Dedifferentiated amniotic fluid mesenchymal stem cell (primary cell): ENCODE results near the gene LAIR1.
"Not testable (repeated sequence)": the region's sequence is repeated elsewhere in the genome, so short reads cannot be mapped to it uniquely, and the experiment has no call there.

Experiments
- DNase-seq: peaks from one replicate; pipeline ENCODE4 v3.0.0-alpha.2; 2016; ENCODE audit errors: extremely low spot score

LAIR1 gene, protein sequence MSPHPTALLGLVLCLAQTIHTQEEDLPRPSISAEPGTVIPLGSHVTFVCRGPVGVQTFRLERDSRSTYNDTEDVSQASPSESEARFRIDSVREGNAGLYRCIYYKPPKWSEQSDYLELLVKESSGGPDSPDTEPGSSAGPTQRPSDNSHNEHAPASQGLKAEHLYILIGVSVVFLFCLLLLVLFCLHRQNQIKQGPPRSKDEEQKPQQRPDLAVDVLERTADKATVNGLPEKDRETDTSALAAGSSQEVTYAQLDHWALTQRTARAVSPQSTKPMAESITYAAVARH

DNA sequence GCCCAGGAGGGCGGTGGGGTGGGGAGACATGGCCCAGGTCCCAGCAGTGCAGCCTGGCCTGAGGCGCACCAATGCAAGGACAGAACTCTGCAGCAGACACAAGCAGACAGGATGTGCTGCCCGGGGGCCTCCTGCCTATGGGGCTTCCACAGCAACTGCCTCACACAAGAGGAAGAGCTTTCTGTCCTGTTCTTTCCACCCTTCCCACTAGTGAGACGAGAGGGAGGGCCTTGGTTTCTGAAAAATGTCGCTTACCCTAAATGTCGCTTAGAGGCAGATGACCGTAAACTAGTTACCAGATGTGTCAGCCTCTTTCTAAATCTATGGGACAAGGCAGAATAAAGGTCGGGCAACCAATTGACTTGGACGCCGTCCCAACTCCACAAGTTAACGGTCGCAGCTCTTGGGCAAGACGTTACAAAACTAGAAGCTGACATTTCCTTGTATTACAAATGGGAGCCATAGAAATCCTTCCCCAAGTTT lies at the start of gene LAIR1:
Gene LAIR1, minus strand, starts transcription at position 157 of the 483 bp plus-strand sequence. Its CDS starts 127 bp downstream, at position 30.
- DNase-seq = no peak

DNA sequence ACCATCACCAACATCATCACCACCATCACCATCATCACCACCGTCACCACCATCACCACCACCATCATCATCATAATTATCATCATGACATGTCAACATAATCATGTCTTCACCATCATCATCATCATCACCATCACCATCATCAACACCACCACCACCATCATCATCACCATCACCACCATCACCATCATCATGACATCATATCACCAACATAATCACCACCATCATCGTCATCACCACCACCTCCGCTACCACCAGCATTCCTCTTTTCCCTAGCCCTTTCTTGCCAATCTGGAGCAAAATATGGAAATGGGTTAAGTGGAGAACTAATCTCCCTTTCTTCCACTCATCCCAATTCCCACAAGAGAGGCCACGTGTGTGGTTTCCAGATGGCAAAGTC lies 49.4 kb upstream of the LAIR1 start:
- DNase-seq = no peak

DNA sequence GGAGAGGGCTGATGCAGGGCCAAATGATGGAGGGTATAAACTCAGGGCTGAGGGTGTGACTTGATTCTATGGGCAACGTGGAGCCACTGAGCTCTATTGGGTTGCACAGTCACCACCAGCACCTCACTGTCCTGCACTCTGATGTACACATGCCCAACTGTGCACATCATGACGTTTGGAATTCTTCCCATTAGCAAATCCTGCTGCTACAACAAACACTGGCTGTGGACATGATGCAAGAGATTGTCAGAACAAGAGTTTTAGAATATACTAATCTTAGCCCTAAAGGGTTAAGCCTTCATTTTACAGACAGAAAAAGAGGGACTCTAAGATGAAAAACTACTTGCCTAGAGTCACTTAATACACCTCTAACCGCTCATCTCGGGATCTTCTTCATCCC lies 48.1 kb upstream of the LAIR1 start:
- DNase-seq = no peak

DNA sequence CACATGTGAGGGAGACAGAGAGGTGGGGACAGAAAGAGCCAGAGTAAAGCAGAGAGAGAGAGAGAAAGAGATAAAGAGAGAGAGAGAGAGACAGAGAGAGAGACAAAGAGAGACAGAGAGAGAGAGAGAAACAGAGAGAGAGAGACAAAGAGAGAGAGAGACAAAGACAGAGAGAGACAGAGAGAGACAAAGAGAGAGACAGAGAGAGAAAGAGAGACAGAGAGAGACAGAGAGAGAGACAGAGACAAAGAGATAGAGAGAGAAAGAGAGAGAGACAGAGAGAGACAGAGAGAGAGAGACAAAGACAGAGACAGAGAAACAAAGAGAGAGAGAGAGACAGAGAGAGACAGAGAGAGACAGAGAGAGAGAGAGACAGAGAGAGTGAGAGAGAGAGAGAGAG lies 46.3 kb upstream of the LAIR1 start:
- DNase-seq = no peak

DNA sequence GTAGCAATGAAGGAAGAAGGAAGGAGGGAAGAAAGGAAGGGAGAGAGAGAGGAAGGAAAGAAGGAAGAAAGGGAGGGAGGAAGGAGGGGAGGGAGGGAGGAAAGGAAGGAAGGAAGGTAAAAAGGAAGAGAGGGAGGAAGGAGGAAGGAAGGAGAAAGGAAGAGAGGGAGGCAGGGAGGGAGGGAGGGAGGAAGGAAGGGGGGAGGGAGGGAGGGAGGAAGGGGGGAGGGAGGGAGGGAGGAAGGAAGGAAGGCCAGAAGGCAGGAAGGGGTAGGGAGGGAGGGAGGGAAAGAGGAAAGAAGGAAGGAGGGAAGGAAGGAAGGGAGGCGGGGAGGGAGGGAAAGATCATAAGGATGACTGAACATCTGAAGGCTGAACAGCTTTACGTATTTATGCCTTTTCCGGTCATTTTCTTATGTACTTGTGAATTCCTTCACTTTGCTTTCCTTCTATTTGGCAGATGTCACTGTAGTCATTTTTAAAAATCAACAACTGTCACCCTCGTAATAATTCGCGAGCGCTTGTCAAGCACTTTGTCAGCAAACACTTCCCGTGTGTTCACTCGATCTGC lies 43.8 kb upstream of the LAIR1 start:
- no peak for DNase-seq

DNA sequence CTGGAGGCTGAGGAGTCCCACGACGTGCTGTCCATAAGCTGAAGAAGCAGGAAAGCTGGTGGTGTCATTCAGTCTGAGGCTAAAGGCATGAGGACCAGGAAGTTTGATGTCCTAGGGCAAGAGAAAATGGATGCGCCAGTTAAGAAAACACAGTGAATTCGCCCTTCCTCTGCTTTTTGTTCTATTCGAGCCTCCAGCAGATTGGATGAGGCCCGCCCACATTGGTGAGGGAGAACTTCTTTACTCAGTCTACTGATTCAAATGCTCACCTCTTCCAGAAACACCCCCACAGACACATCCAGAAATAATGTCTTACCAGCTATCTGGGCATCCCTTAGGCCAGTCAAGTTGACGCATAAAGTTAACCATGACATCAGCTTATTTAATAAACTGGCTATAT lies 43.0 kb upstream of the LAIR1 start:
- no peak for DNase-seq

DNA sequence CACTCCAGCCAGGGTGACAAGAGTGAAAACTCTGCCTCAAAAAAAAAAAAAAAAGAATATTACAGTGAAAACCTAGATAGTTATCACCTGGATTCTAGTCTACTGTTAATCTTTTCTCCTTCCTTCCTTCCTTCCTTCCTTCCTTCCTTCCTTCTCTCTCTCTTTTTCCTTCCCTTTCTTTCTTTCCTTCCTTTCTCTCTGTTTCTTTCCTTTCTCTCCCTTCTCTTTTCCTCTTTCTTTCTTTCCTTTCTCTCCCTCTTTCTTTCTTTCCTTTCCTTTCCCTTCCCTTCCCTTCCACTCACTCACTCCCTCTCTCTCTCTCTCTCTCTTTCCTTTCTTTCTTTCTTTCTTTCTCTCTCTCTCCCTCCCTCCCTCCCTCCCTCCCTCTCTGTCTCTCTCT lies 40.9 kb upstream of the LAIR1 start:
- no peak for DNase-seq

DNA sequence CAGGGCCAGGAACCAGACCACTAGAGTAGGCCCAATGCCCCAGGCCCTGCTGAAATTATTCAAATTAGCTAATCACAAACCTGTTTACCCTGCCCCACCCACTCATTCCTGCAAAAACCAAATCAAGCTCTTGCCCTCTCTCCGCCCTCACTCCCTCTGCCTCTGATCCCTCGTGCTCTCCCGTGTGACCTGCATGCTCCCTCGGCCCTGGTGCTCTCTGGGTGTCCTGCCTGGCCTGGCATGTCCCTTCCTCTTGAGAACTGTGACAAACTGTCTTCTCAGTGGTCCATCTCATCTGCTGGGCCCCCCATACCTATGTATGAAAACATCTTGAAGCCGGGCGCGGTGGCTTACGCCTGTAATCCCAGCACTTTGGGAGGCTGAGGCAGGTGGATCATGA lies 38.3 kb upstream of the LAIR1 start:
- no peak for DNase-seq

DNA sequence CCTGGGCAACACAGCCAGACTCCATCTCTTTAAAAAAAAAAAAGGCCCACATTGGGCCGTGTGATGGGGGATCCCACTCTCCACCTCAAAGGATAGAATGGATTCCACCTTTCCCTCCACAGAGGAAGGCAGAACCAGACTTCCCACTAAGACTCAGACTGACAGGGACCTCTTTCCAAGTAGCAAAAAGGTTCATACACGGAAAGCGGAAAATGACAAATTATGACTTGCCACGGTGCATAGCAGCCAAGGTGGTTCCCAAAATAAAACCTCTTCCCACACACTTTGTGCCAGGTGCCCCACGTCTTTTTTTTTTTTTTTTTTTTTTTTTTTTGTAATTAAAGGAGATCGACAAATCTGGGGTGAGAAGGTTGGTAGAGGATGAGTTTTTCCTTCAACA lies 36.2 kb upstream of the LAIR1 start:
- no peak for DNase-seq

DNA sequence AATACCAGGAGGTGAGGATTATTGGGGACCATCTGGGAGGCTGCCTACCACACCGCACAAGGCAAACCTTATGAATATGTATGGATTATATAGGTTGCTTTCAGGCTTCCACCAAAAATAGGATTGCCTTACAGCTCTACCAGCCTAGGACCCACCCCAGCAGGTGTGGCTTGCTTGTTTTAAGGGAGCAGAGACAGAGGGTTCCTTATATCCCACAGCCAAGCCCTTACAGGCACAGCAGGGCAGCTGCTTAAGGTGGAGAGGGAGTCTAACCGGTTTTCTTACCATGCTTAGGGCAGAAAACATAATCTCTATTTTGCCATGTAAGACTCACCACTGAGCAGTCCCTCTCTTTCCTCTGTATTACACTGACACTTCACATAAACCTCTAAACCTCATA lies 34.5 kb upstream of the LAIR1 start:
- no peak for DNase-seq

DNA sequence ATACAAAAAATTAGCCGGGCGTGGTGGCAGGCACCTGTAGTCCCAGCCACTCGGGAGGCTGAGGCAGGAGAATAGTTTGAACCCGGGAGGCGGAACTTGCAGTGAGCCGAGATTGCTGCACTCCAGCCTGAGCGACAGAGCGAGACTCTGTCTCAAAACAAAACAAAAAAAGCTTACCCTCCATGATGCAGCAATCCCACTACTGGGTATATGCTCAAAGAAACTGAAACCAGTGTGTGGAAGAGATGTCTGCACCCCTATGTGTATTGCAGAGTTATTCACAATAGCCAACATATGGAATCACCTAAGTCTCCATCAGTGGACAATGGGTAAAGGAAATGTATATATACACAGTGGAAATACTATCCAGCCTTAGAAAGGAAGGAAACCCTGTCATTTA lies 31.0 kb upstream of the LAIR1 start:
- no peak for DNase-seq

DNA sequence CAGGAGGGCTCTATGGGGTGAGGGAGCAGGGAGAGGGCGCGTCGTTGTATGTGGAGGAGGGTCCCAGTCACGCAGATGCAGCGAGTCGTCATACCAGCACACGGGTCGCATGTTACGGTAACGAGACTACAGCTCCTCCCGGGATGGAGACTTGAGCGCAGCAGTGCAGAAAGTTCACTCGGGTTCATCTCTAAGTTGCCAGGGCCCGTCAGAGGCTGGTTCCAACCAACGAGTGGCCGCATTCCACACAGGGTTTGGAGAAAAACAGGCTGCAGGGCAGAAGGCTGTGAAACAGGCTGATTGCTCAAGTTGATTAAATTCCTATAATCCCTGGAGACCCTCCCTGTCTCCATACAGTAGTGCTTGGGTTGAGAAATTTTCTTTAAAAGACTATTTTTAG lies 28.6 kb upstream of the LAIR1 start:
- no peak for DNase-seq

DNA sequence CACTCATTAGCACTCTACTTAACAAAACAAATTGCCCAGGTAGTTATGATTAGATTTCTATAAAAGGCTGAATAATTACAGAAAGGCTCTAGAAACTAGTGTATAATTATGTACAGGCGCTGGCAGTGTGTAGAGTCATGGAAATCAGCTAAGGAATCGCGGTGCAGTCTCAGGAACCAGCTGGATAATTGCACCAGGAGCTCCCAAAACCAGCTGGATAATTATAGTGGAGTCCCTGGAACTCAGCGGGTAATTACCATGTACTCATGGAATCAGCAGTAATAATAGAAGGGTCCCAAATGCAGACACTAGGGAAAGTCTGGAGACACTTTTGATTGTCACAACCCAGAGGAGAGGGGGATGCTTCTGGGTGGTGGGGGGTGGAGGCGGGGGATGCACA lies 27.4 kb upstream of the LAIR1 start:
- DNase-seq = no peak

DNA sequence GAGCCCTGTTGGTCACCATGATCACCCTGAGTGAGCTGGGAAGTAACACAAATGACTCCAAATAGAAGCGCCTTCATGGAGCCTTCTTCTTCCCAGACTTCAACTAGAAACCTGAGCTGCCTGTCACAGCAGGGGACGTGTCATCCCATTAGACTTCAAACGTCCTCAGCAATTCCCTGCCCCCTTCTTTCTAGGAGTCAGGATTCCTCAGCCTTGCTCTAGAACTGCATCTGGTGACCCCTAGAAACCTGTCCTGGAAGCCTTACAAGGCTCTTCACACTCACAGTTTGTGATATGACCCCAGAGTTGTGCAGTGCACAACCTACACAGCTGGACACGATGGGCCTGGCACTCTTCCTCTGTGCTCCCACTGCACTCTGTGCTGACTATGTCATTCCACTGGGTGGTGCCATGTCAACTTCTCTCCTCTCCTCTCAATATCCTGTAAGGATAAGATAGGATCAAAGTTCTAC lies 26.9 kb upstream of the LAIR1 start:
- DNase-seq = no peak

DNA sequence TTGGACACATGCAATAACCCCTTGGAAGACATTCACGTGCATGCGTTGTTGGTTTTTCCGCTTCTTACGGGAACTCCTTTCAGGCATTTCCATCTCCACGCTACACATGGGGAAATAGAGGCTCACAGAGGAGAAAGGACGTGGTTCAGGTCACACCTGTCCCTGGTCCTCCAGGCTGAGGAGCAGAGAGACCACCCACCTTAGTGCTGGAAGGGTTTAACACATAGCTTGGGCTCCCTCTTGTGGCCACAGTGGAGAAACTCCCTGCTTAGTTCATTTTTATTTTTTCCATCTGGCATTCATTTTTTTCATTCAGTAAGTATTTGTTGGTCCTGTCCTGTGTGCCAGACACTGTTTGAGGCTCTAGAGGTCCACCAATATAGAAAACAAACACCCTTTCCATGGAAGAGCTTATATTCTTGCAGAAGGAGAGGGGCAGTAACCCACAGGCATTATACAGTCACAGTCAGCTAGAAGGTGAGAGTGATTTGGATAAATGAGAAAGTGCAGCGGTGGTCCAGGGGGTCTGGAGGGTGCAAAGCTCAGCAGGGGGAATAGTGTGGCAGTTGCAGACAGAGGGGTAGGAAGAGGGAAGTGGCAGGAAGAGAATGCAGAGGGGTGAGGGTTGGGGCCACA lies 26.3 kb upstream of the LAIR1 start:
- peak; percentile 48 for DNase-seq

DNA sequence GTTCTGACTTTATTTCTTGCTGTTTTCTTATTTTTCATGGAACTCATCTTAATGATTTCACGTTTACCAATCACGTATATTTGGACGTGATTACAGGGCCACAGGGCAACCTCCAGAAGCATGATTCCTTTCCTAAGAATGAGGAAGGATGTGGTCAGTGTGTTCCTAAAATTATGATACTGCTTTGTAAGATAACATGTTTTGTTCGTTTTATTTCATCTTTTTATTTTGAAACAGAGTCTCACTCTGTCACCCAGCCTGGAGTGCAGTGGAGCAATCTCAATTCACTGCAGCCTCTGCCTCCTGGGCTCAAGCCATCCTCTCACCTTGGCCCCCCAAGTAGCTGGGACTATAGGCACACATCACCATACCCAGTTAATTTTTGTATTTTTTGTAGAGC lies 24.8 kb upstream of the LAIR1 start:
- DNase-seq = no peak

DNA sequence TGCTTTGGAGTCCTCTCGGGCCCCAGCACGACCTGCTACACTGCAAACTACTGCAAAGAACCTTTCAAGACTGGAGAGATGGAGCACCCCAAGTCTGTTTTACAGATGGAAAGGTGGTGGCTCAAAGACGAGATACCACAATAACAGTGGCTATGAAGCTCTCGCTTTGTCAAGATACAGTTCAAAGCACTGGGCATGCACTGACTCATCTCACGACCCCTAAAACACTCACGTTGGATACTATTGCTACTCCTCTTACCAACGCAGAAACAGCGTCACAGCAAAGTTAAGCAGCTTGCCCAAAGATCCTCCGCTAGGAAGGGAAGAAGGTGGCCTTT lies 24.0 kb upstream of the LAIR1 start:
- DNase-seq = no peak

DNA sequence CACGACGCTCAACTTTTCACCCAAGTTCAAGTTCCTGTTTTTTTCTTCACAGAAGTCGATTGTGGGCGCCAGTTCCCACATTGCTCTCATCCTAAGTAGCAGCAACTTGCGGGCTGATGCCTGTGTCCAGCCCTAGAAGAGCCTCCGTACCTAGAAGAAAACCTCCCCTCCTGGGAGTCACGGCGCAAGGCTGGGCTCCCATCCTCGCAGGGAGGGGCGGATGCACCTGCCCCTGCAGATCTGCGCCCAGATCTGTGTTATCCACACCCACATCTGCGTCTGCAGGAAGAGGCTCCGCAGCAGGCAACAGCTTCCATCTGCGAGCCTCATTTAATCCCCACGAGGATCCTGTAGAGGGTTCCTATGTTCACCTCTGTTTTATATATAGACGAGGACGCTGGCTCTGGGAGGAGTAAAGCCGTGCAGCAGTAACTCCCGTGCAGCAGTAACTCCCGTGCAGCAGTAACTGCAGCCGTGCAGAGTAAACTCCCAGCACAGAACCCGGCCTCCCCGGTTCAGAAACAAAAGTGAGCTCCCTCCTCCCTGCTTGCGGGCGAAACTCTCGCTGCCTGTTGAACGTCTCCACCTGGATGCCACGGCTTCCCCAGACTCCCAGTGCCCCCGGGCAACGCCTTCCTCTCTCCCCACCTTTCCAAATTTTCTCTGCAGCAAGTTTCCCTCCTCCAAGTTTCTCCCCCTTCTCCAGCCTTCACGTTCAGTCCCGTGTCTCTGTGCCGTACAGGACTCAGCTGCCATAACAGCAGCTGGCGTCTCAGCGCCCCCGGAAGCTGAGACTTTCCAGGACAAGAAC lies 23.5 kb upstream of the LAIR1 start:
- DNase-seq = no peak

DNA sequence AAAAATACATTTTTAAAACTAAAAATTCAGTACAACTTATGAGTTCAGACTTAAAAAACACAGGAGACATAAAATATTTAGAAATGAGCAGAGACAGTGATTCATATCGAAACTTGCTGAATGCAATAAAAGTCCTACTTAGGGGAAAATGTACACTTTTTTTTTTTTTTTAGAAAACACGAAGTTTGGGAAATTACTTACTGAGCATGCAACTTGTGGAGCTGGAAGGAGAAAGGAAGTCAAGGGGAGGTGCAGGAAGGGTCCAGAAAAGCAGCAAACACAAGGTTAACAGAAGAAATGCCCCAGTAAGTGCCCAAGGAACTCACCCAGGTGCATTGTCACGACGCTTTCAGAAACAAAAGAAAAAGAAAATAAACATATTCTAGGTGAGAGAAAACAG lies 18.6 kb upstream of the LAIR1 start:
- no peak for DNase-seq

DNA sequence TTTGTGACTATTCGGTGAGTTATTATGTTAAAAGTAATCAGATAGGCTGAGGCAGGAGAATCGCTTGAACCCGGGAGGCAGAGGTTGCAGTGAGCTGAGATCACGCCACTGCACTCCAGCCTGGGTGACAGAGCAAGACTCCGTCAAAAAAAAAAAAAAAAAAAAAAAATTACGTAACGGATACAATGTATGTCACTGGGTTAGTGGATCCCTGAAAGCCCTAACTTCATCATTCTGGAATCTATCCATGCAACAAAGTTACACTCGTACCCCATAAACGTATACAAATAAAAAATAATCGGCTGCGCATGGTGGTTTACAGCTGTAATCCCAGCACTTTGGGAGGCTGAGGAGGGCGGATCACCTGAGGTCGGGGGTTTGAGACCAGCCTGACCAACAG lies 17.3 kb upstream of the LAIR1 start:
- not testable (repeated sequence) for DNase-seq

DNA sequence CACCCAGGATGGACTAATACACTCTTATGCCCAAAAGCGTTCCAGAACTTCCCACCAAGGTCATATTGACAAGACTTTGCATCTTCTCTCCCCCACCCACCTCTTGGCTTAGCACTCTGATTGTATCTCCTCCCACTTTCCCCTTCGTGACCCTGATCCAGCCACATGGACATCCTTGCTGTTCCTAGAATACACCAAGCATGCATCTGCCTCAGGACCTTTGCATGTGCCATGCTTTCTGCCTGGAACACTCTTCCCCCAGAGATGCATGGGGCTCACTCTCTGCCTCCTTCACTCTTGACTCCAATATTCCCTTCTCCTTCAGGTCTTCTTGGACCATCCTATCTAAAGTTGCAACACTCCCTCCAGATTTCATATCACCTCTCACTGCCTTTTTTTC lies 16.2 kb upstream of the LAIR1 start:
- DNase-seq = no peak

DNA sequence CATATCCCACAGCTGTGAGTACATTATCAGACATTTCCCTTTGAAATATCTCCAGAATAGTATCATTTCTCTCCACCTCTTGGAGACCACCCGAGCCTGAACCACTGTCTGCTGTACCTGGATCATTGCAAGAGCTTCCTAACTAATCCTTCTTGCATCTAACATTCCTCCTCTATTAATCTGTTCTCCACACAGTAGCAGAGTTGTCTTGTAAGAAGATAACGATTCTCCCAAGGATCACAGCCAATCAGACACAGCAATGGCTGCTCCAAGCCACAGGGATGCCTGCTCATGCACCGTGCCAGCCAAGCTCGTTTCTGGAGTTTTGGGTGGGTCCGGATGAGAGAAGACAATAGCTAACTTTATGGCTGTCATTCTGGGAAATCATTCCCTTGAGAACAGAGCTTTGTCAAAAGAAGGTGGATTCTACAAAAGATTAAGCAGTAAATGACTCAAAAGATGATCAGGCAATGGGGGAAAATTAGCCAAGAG lies 14.5 kb upstream of the LAIR1 start:
- DNase-seq = peak; percentile 1
